HepG2 (cell line): ENCODE results near the gene CMIP. TPM values are rescaled to one million over a fixed set of nuclear protein-coding genes. Genes with fewer than 3 reads are reported as not detected.
A peak's percentile ranks its signal among the peaks of the same experiment; 100 is the strongest.

Experiments
- BRD4 ChIP-seq: sonication (generic); formaldehyde crosslinking; IDR thresholded peaks from 2 replicates; pipeline ENCODE4 v1.4.0; 2020; ENCODE audit warnings: missing genetic modification reagents
- CBX2 ChIP-seq, 2 experiments: fragments of 200-600 bp in 1 of 2; sonication (generic); formaldehyde crosslinking in 1 of 2; IDR thresholded peaks; 2 replicates each; pipeline versions ENCODE4 v1.7.0 to v1.8.1; 2018 to 2022; ENCODE audit warnings: low read depth in 2 of 2, low read length in 1 of 2, mild to moderate bottlenecking in 1 of 2, missing genetic modification reagents in 1 of 2
- CEBPG ChIP-seq: IDR thresholded peaks from 2 replicates; pipeline ENCODE4 v1.6.1; 2016
- DPF2 ChIP-seq: sonication (generic); formaldehyde crosslinking; IDR thresholded peaks from 2 replicates; pipeline ENCODE4 v1.4.0; 2020; ENCODE audit warnings: mild to moderate bottlenecking, low read depth, missing genetic modification reagents, borderline replicate concordance
- EED ChIP-seq: sonication (generic); formaldehyde crosslinking; IDR thresholded peaks from 2 replicates; pipeline ENCODE4 v1.5.0; 2020; ENCODE audit warnings: mild to moderate bottlenecking, missing genetic modification reagents
- ISL2 ChIP-seq: sonication (generic); formaldehyde crosslinking; IDR thresholded peaks from 2 replicates; pipeline ENCODE4 v1.5.0; 2020; ENCODE audit warnings: missing genetic modification reagents
- MEF2D ChIP-seq: sonication (generic); formaldehyde crosslinking; IDR thresholded peaks from 2 replicates; pipeline ENCODE4 v1.5.1; 2020; ENCODE audit warnings: mild to moderate bottlenecking, missing genetic modification reagents
- NR2F2 ChIP-seq: IDR thresholded peaks from 2 replicates; pipeline ENCODE4 v1.6.1; 2012; ENCODE audit warnings: low read depth, inconsistent platforms, borderline replicate concordance
- SAP130 ChIP-seq: IDR thresholded peaks from 2 replicates; pipeline ENCODE4 v1.6.1; 2016; ENCODE audit warnings: low read depth
- SRSF9 ChIP-seq: fragments of 200-400 bp; formaldehyde crosslinking; IDR thresholded peaks from 2 replicates; pipeline ENCODE4 v1.6.1; 2018; ENCODE audit warnings: borderline replicate concordance, mild to moderate bottlenecking, low read depth, low read length; ENCODE audit not compliant: insufficient read depth, poor library complexity, severe bottlenecking
- ZNF335 ChIP-seq: sonication (generic); formaldehyde crosslinking; IDR thresholded peaks from 2 replicates; pipeline ENCODE4 v1.4.0; 2020; ENCODE audit warnings: missing genetic modification reagents
- ZNF382 ChIP-seq: sonication (generic); formaldehyde crosslinking; IDR thresholded peaks from 2 replicates; pipeline ENCODE4 v1.5.0; 2020; ENCODE audit warnings: missing genetic modification reagents, mild to moderate bottlenecking, borderline replicate concordance
- ZNF451 ChIP-seq: sonication (generic); formaldehyde crosslinking; IDR thresholded peaks from 2 replicates; pipeline ENCODE4 v1.5.0; 2020; ENCODE audit warnings: mild to moderate bottlenecking, missing genetic modification reagents
- ZNF558 ChIP-seq: sonication (generic); formaldehyde crosslinking; IDR thresholded peaks from 2 replicates; pipeline ENCODE4 v1.9.0; 2022; ENCODE audit warnings: mild to moderate bottlenecking, missing genetic modification reagents, borderline replicate concordance
- ZNF563 ChIP-seq: sonication (generic); formaldehyde crosslinking; IDR thresholded peaks from 2 replicates; pipeline ENCODE4 v1.8.0; 2022; ENCODE audit warnings: mild to moderate bottlenecking, moderate library complexity, missing genetic modification reagents
- ZNF737 ChIP-seq: sonication (generic); formaldehyde crosslinking; IDR thresholded peaks from 2 replicates; pipeline ENCODE4 v1.5.0; 2020; ENCODE audit warnings: missing genetic modification reagents, mild to moderate bottlenecking, borderline replicate concordance
- polyA plus RNA-seq, 8 experiments: library from polyadenylated mRNA; depleted of rRNA in 3 of 8; stranded (reverse) in 7 of 8; unstranded in 1 of 8; fragments of >200 nt; fragmentation: Illumina TruSeq in 4 of 8; extraction: Trizol in 4 of 8; gene quantifications; 2 replicates each; pipeline versions ENCODE4 v1.2.1 to v1.2.3, GENCODE V29; 2011 to 2016; ENCODE audit warnings: low read depth in 4 of 8, missing spikeins in 1 of 8, mixed read lengths in 1 of 8; ENCODE audit not compliant: insufficient read depth in 1 of 8
- total RNA-seq, 5 experiments: library from RNA; depleted of rRNA; stranded (reverse); fragments of >200 nt; fragmentation: Illumina TruSeq; extraction: Trizol; gene quantifications; 2 replicates each; pipeline ENCODE4 v1.2.3, GENCODE V29; 2016; ENCODE audit warnings: low read depth in 1 of 5
- TF ChIP-seq, protein P1 (sequence below): sonication (generic); formaldehyde crosslinking; IDR thresholded peaks from 2 replicates; pipeline ENCODE4 v1.5.1; 2020; ENCODE audit warnings: mild to moderate bottlenecking, missing genetic modification reagents, moderate library complexity
- TF ChIP-seq, protein P2 (sequence below): sonication (generic); formaldehyde crosslinking; IDR thresholded peaks from 2 replicates; pipeline ENCODE4 v1.5.0; 2020; ENCODE audit warnings: mild to moderate bottlenecking, missing genetic modification reagents, borderline replicate concordance
- TF ChIP-seq, protein P3 (sequence below): sonication (generic); formaldehyde crosslinking; IDR thresholded peaks from 2 replicates; pipeline ENCODE4 v1.4.0; 2020; ENCODE audit warnings: missing genetic modification reagents

The CMIP gene
- total and polyA plus RNA-seq, 2 of the 13 experiments (the other 11 are each of a cell fraction or from before 2014, with no cell fraction given) = 10.9 to 18.1 TPM

DNA sequence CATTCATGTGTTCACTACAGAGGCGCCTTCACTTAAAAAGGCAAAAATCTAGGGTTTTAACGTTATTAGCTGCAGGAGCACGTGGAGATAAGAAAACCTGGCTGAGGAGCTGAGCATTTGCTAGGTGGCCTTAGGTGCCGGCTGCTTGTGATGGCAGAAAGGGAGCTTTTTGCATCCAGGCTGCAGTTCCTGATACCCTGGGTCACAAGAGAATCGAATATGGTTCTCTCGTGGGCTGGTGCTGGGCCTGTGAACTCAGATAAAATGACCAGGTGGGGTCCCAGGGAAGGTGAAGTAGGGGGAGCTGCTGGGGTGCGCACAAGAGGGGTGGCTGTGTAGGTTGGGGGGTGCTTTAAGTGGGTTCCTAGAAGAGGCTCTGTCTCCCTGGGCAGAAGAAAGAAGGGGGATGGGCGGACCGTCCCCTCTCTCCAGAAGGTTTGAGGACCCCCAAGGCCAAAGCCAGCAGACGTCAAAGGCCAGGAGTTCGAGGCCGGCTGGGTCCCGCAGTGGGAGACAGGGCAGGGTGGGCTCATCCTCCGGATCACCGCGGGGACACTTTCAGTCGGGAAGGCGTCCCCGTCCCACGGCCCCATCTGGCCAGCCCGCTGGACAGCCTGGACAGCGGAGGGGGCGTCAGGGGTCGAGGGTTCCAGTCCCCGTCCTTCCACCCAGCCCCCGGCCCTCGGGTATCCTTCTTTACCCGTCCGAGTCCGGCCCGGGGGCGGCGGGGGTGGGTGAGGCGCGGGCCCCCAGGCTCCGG lies 740 bp upstream of the CMIP start (continued):
- TF ChIP-seq, protein P1, sequence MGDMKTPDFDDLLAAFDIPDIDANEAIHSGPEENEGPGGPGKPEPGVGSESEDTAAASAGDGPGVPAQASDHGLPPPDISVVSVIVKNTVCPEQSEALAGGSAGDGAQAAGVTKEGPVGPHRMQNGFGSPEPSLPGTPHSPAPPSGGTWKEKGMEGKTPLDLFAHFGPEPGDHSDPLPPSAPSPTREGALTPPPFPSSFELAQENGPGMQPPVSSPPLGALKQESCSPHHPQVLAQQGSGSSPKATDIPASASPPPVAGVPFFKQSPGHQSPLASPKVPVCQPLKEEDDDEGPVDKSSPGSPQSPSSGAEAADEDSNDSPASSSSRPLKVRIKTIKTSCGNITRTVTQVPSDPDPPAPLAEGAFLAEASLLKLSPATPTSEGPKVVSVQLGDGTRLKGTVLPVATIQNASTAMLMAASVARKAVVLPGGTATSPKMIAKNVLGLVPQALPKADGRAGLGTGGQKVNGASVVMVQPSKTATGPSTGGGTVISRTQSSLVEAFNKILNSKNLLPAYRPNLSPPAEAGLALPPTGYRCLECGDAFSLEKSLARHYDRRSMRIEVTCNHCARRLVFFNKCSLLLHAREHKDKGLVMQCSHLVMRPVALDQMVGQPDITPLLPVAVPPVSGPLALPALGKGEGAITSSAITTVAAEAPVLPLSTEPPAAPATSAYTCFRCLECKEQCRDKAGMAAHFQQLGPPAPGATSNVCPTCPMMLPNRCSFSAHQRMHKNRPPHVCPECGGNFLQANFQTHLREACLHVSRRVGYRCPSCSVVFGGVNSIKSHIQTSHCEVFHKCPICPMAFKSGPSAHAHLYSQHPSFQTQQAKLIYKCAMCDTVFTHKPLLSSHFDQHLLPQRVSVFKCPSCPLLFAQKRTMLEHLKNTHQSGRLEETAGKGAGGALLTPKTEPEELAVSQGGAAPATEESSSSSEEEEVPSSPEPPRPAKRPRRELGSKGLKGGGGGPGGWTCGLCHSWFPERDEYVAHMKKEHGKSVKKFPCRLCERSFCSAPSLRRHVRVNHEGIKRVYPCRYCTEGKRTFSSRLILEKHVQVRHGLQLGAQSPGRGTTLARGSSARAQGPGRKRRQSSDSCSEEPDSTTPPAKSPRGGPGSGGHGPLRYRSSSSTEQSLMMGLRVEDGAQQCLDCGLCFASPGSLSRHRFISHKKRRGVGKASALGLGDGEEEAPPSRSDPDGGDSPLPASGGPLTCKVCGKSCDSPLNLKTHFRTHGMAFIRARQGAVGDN = peak; percentile 67
- TF ChIP-seq NR2F2 = no peak
- no peak for TF ChIP-seq ZNF558
- TF ChIP-seq, protein P2, sequence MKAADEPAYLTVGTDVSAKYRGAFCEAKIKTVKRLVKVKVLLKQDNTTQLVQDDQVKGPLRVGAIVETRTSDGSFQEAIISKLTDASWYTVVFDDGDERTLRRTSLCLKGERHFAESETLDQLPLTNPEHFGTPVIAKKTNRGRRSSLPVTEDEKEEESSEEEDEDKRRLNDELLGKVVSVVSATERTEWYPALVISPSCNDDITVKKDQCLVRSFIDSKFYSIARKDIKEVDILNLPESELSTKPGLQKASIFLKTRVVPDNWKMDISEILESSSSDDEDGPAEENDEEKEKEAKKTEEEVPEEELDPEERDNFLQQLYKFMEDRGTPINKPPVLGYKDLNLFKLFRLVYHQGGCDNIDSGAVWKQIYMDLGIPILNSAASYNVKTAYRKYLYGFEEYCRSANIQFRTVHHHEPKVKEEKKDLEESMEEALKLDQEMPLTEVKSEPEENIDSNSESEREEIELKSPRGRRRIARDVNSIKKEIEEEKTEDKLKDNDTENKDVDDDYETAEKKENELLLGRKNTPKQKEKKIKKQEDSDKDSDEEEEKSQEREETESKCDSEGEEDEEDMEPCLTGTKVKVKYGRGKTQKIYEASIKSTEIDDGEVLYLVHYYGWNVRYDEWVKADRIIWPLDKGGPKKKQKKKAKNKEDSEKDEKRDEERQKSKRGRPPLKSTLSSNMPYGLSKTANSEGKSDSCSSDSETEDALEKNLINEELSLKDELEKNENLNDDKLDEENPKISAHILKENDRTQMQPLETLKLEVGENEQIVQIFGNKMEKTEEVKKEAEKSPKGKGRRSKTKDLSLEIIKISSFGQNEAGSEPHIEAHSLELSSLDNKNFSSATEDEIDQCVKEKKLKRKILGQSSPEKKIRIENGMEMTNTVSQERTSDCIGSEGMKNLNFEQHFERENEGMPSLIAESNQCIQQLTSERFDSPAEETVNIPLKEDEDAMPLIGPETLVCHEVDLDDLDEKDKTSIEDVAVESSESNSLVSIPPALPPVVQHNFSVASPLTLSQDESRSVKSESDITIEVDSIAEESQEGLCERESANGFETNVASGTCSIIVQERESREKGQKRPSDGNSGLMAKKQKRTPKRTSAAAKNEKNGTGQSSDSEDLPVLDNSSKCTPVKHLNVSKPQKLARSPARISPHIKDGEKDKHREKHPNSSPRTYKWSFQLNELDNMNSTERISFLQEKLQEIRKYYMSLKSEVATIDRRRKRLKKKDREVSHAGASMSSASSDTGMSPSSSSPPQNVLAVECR (CRISPR knock-in tag) = no peak
- no peak for TF ChIP-seq ZNF335 (CRISPR knock-in tag)
- TF ChIP-seq ZNF382 (CRISPR knock-in tag) = no peak
- TF ChIP-seq SAP130 (CRISPR knock-in tag) = 0 out of 2 replicates have a peak, but pooled peaks have one; percentile 7
- 0 out of 2 replicates have a peak, but pooled peaks have one; percentile 49 for TF ChIP-seq MEF2D (CRISPR knock-in tag)
- no peak for TF ChIP-seq ZNF737 (CRISPR knock-in tag)
- no peak for TF ChIP-seq CBX2 (IDR thresholded peaks at IDR 0.05; ENCODE audit: low read depth, low read length)
- no peak for TF ChIP-seq CBX2 (CRISPR knock-in tag; IDR thresholded peaks at IDR 0.05; ENCODE audit: low read depth)
- TF ChIP-seq, protein P3, sequence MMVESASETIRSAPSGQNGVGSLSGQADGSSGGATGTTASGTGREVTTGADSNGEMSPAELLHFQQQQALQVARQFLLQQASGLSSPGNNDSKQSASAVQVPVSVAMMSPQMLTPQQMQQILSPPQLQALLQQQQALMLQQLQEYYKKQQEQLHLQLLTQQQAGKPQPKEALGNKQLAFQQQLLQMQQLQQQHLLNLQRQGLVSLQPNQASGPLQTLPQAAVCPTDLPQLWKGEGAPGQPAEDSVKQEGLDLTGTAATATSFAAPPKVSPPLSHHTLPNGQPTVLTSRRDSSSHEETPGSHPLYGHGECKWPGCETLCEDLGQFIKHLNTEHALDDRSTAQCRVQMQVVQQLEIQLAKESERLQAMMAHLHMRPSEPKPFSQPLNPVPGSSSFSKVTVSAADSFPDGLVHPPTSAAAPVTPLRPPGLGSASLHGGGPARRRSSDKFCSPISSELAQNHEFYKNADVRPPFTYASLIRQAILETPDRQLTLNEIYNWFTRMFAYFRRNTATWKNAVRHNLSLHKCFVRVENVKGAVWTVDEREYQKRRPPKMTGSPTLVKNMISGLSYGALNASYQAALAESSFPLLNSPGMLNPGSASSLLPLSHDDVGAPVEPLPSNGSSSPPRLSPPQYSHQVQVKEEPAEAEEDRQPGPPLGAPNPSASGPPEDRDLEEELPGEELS (CRISPR knock-in tag) = no peak
- TF ChIP-seq ZNF563 (CRISPR knock-in tag) = 0 out of 2 replicates have a peak, but pooled peaks have one; percentile 40
- no peak for TF ChIP-seq BRD4
- TF ChIP-seq CEBPG = no peak
- TF ChIP-seq EED (CRISPR knock-in tag) = peak; percentile 69; the same call in 1 of the 2 replicates
- TF ChIP-seq ZNF451 (CRISPR knock-in tag) = no peak
- TF ChIP-seq SRSF9 = no peak
- TF ChIP-seq ISL2 = no peak
- no peak for TF ChIP-seq DPF2
